ENCODE results near the gene TMEM59L.

The TMEM59L gene

DNA sequence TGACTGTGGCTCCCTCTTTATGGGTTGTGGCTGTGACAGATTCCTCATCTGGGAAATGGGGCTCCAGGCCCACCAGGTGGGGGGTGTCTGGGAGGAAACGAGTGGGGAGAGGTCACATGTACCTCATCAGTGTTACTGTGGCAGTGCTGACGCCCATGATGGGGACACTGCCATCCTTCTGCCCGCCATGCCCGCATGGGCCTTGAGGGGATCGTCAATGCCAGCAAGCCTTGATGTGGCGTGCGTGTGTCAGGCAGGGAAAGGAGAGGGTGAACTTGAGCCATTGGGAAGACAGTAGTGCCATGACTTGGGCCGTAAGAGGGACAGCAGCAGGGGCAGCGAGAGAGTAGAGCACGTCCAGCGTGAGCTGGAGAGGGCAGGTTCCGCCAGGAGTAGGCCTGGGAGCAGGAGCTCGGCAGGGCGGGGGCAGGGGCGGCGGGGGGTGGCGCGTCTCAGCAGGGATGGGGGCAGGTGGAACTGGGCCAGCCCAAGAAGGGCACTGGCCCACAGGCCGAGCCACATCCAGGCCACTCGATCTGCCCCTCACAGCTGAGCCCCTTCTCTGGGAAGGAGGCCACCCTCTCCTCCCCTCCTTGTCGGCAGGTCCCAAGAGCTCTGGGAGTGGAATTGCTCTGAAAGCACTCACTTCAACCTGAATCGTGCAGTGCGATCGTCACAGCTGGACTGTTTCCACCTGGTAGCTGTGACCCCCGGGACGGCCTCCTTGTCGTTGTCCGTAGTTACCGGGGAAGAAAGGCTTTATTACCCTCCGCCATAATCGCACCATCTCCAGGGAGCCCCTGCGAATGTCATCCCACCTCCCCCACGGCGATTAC is 34.1 kb downstream of the TMEM59L start:
- no peak overlapping the region for H3K27ac ChIP-seq (ENCODE audit: low read depth, low read length)
- peaks cover 51% of the 10 kb centered on the region for H3K4me1 ChIP-seq (ENCODE audit: control insufficient read depth, insufficient read depth, low read length)
- no peaks in the 10 kb centered on the region for H3K9me3 ChIP-seq (ENCODE audit: control insufficient read depth, insufficient read depth, low read depth, low read length)
- H3K4me3 ChIP-seq (ENCODE audit: low read depth, low read length) = no peak overlapping the region
- no peak overlapping the region for H3K9ac ChIP-seq (ENCODE audit: low read length)
- no peaks in the 10 kb centered on the region for H3K36me3 ChIP-seq (ENCODE audit: control insufficient read depth, insufficient read depth, low read length)
- H3K27me3 ChIP-seq (ENCODE audit: control insufficient read depth, insufficient read depth, low read length) = peaks cover 4% of the 10 kb centered on the region; the same call in 1 of the 2 replicates

GRCh38 chr19:18647371-18647767 is 34.7 kb downstream of the TMEM59L start:
- Histone ChIP-seq H3K9me3 (ENCODE audit: control insufficient read depth, insufficient read depth, low read depth, low read length) (no peaks in the 10 kb centered on the region), H3K9ac (ENCODE audit: low read length) (no peak overlapping the region), H3K4me1 (ENCODE audit: control insufficient read depth, insufficient read depth, low read length) (peaks cover 54% of the 10 kb centered on the region), H3K36me3 (ENCODE audit: control insufficient read depth, insufficient read depth, low read length) (no peaks in the 10 kb centered on the region), H3K27me3 (ENCODE audit: control insufficient read depth, insufficient read depth, low read length) (peaks cover 4% of the 10 kb centered on the region; the same call in 1 of the 2 replicates), H3K27ac (ENCODE audit: low read depth, low read length) (no peak overlapping the region), H3K4me3 (ENCODE audit: low read depth, low read length) (no peak overlapping the region)

DNA sequence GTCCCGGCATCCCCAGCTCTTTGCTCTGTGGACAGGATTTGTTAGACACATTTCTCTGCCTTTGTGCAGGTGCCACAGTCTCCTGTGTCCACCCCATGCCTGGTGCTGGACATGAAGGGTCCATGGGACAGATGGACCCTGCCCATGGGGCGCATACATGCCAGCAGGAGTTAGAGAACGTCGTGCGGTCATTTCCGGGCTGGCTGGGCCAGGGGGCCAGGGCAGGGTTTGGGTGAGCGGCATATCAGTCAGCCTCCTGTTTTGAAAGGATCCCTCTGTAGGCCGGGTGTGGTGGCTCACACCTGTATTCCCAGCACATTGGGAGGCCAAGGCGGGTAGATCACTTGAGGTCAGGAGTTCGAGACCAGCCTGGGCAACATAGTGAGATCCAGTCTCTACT is 35.1 kb downstream of the TMEM59L start:
- no peaks in the 10 kb centered on the region for H3K9me3 ChIP-seq (ENCODE audit: control insufficient read depth, insufficient read depth, low read depth, low read length)
- peaks cover 4% of the 10 kb centered on the region; the same call in 1 of the 2 replicates for H3K27me3 ChIP-seq (ENCODE audit: control insufficient read depth, insufficient read depth, low read length)
- no peak overlapping the region for H3K4me3 ChIP-seq (ENCODE audit: low read depth, low read length)
- no peaks in the 10 kb centered on the region for H3K36me3 ChIP-seq (ENCODE audit: control insufficient read depth, insufficient read depth, low read length)
- H3K27ac ChIP-seq (ENCODE audit: low read depth, low read length) = no peak overlapping the region
- no peak overlapping the region for H3K9ac ChIP-seq (ENCODE audit: low read length)
- H3K4me1 ChIP-seq (ENCODE audit: control insufficient read depth, insufficient read depth, low read length) = peaks cover 54% of the 10 kb centered on the region

DNA sequence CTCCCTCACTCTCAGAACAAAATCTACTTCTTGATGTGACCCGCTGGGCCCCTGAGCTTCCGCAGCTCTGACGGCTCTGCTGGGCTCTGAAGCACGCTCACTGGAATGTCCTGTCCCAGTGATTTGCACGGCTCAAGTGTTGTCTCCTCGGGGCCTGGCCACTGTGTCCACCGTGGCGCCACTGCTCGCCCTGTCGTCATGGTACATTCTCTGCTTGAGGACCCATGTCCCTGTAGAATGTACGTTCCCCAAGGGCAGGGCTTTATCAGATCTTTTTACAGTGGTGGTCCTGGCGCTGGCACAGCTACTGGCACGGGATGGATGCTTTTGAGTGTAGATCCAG is 36.3 kb downstream of the TMEM59L start:
- Histone ChIP-seq H3K9ac (ENCODE audit: low read length) (peak overlapping the region; percentile 1), H3K27ac (ENCODE audit: low read depth, low read length) (no peak overlapping the region), H3K4me1 (ENCODE audit: control insufficient read depth, insufficient read depth, low read length) (peaks cover 54% of the 10 kb centered on the region), H3K36me3 (ENCODE audit: control insufficient read depth, insufficient read depth, low read length) (no peaks in the 10 kb centered on the region), H3K27me3 (ENCODE audit: control insufficient read depth, insufficient read depth, low read length) (peaks cover 4% of the 10 kb centered on the region; the same call in 1 of the 2 replicates), H3K4me3 (ENCODE audit: low read depth, low read length) (peak overlapping the region; percentile 34; the same call in 1 of the 2 replicates), H3K9me3 (ENCODE audit: control insufficient read depth, insufficient read depth, low read depth, low read length) (no peaks in the 10 kb centered on the region)

DNA sequence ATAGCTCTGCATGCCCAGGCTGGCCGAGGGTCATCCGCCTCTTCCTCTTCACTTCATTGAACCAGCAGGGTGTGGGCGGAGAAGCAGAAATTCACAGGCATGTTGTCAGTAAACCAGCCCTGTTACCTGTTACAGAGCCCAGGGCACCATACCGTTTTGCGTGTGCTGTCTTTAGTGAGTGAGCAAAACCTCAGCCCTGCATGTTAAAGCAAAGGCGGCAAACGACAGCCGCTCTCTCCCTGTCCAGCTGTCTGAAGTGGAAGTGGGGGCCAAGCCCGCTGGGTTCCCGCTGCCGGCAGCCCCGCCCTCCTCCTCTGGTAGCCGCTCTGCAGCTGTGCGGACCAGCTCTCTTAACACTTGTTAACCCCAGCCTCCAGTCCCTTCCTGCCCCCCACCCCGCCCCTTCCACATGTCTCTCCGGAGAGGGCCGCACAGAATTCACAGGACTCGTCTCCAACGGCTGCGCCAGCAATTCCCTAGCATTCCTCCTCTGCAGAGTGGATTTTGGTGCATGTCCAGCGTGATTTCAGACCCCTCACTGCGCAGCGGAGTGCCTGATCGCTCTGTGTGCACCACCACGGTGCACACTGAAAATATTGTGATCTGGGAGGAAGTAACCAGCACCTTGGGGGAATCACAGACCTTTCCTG is 36.8 kb downstream of the TMEM59L start:
- no peaks in the 10 kb centered on the region for H3K36me3 ChIP-seq (ENCODE audit: control insufficient read depth, insufficient read depth, low read length)
- H3K27ac ChIP-seq (ENCODE audit: low read depth, low read length) = no peak overlapping the region; the same call in 1 of the 2 replicates
- peaks cover 4% of the 10 kb centered on the region; the same call in 1 of the 2 replicates for H3K27me3 ChIP-seq (ENCODE audit: control insufficient read depth, insufficient read depth, low read length)
- peaks cover 50% of the 10 kb centered on the region for H3K4me1 ChIP-seq (ENCODE audit: control insufficient read depth, insufficient read depth, low read length)
- H3K9me3 ChIP-seq (ENCODE audit: control insufficient read depth, insufficient read depth, low read depth, low read length) = no peaks in the 10 kb centered on the region
- H3K9ac ChIP-seq (ENCODE audit: low read length) = peak overlapping the region; percentile 67
- peak overlapping the region; percentile 34; the same call in 1 of the 2 replicates for H3K4me3 ChIP-seq (ENCODE audit: low read depth, low read length)

GRCh38 chr19:18650021-18650390 is 37.3 kb downstream of the TMEM59L start:
- H3K4me1 ChIP-seq (ENCODE audit: control insufficient read depth, insufficient read depth, low read length) = peaks cover 46% of the 10 kb centered on the region
- no peaks in the 10 kb centered on the region for H3K9me3 ChIP-seq (ENCODE audit: control insufficient read depth, insufficient read depth, low read depth, low read length)
- peaks cover 4% of the 10 kb centered on the region; the same call in 1 of the 2 replicates for H3K27me3 ChIP-seq (ENCODE audit: control insufficient read depth, insufficient read depth, low read length)
- no peak overlapping the region; the same call in 1 of the 2 replicates for H3K27ac ChIP-seq (ENCODE audit: low read depth, low read length)
- H3K36me3 ChIP-seq (ENCODE audit: control insufficient read depth, insufficient read depth, low read length) = no peaks in the 10 kb centered on the region
- peak overlapping the region; percentile 67 for H3K9ac ChIP-seq (ENCODE audit: low read length)
- H3K4me3 ChIP-seq (ENCODE audit: low read depth, low read length) = peak overlapping the region; percentile 34; the same call in 1 of the 2 replicates

DNA sequence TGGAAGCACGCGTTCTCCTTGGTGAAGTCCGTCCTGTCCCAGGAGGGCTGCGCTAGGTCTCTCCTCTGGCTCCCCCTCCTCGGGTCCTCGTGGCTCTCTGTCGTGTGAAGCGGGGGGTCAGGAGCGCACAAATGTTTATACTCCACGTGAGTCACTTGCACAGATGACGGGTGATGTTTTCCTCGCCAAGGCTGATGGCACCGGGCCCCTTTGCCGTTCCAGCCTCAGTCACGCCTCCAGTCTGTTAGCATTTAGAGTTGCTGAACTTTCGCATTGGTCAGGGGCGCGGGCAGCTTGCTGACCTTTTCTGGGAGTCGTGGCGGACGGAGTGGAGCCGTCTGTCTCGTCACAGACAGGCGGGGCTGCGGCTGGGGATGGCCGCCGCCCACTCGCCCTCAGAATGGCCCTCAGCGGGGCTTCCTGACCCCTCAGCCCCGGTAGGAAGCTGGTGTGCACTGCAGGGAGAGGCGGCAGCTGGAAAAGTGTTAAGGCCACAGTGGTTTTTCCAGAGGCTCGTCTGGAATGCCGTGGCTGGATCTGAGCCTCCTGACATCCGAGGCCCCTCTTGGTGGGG is 37.9 kb downstream of the TMEM59L start:
- Histone ChIP-seq H3K9ac (ENCODE audit: low read length) (peak overlapping the region; percentile 67), H3K9me3 (ENCODE audit: control insufficient read depth, insufficient read depth, low read depth, low read length) (no peaks in the 10 kb centered on the region), H3K27ac (ENCODE audit: low read depth, low read length) (no peak overlapping the region; the same call in 1 of the 2 replicates), H3K4me1 (ENCODE audit: control insufficient read depth, insufficient read depth, low read length) (peaks cover 42% of the 10 kb centered on the region), H3K36me3 (ENCODE audit: control insufficient read depth, insufficient read depth, low read length) (no peaks in the 10 kb centered on the region), H3K4me3 (ENCODE audit: low read depth, low read length) (no peak overlapping the region; the same call in 1 of the 2 replicates), H3K27me3 (ENCODE audit: control insufficient read depth, insufficient read depth, low read length) (peaks cover 4% of the 10 kb centered on the region; the same call in 1 of the 2 replicates)

DNA sequence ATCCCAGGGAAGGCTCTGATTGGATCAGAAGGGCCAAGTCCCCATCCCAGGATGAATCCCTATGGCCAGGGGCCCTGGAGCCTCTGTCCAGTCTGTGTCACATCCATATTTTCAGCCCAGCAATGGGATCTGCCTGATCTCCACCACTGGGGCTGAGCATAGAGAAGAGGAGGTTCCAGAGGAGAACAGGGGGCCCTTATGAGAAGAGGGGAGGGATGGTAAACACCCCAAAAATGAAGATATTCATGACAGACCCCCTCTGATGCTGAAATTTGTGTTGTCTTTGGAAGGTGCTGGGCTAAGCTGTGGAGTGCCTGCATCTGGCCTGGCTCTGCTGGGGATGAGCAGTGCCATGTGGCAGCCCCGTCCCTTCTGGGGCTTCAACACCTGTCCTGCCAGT is 38.6 kb downstream of the TMEM59L start:
- H3K9me3 ChIP-seq (ENCODE audit: control insufficient read depth, insufficient read depth, low read depth, low read length) = no peaks in the 10 kb centered on the region
- no peak overlapping the region for H3K9ac ChIP-seq (ENCODE audit: low read length)
- H3K27me3 ChIP-seq (ENCODE audit: control insufficient read depth, insufficient read depth, low read length) = peaks cover 4% of the 10 kb centered on the region; the same call in 1 of the 2 replicates
- peaks cover 42% of the 10 kb centered on the region for H3K4me1 ChIP-seq (ENCODE audit: control insufficient read depth, insufficient read depth, low read length)
- H3K36me3 ChIP-seq (ENCODE audit: control insufficient read depth, insufficient read depth, low read length) = no peaks in the 10 kb centered on the region
- no peak overlapping the region for H3K27ac ChIP-seq (ENCODE audit: low read depth, low read length)
- H3K4me3 ChIP-seq (ENCODE audit: low read depth, low read length) = no peak overlapping the region

DNA sequence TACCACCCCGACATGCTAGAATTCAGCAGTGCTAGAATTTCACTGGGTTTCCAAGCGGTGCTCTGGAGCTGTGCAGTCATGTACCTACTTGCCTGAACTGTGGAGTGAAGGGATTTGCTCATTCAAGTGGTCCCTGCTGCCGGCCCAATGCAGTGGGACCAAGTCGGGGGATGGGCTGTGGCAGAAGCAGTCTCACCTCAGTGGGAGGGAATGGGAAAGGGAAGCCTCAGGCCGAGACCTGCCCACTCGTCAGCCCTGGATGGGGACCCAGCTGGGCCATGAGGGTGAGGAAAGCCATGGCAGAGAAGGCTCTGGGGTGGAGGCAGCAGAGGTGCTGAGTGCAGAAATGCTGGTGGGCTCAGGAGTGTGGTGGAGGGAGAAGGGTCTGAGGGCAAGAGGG is 39.1 kb downstream of the TMEM59L start:
- peaks cover 4% of the 10 kb centered on the region; the same call in 1 of the 2 replicates for H3K27me3 ChIP-seq (ENCODE audit: control insufficient read depth, insufficient read depth, low read length)
- no peak overlapping the region for H3K9ac ChIP-seq (ENCODE audit: low read length)
- H3K36me3 ChIP-seq (ENCODE audit: control insufficient read depth, insufficient read depth, low read length) = no peaks in the 10 kb centered on the region
- no peak overlapping the region for H3K4me3 ChIP-seq (ENCODE audit: low read depth, low read length)
- H3K9me3 ChIP-seq (ENCODE audit: control insufficient read depth, insufficient read depth, low read depth, low read length) = no peaks in the 10 kb centered on the region
- H3K27ac ChIP-seq (ENCODE audit: low read depth, low read length) = no peak overlapping the region
- peaks cover 39% of the 10 kb centered on the region for H3K4me1 ChIP-seq (ENCODE audit: control insufficient read depth, insufficient read depth, low read length)

- Histone ChIP-seq H3K4me1 (ENCODE audit: control insufficient read depth, insufficient read depth, low read length) (peaks cover 41% of the 10 kb centered on the region), H3K4me3 (ENCODE audit: low read depth, low read length) (no peak overlapping the region), H3K9me3 (ENCODE audit: control insufficient read depth, insufficient read depth, low read depth, low read length) (no peaks in the 10 kb centered on the region)
These were observed 41.2 kb downstream of the TMEM59L start for GRCh38 chr19:18653853-18654252.

DNA sequence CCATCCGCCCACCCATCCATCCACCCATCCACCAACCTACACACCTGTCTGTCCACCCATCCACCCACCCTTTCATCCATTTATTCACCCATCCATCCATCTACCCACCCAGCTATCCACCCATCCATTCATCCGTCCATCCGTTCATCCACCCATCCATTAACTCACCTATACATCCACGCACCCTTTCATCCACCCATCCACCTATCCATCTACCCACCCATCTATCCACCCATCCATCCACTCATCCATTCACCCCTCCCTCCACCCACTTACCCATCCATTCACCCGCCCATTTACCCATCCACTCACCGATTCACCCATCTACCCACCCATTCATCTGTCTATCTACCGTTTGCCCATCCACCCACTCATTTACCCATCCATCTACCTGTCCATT is 41.8 kb downstream of the TMEM59L start:
- no peaks in the 10 kb centered on the region for H3K9me3 ChIP-seq (ENCODE audit: control insufficient read depth, insufficient read depth, low read depth, low read length)
- no peaks in the 10 kb centered on the region for H3K36me3 ChIP-seq (ENCODE audit: control insufficient read depth, insufficient read depth, low read length)
- H3K4me3 ChIP-seq (ENCODE audit: low read depth, low read length) = no peak overlapping the region
- H3K27ac ChIP-seq (ENCODE audit: low read depth, low read length) = no peak overlapping the region
- peaks cover 39% of the 10 kb centered on the region for H3K4me1 ChIP-seq (ENCODE audit: control insufficient read depth, insufficient read depth, low read length)
- H3K27me3 ChIP-seq (ENCODE audit: control insufficient read depth, insufficient read depth, low read length) = peaks cover 8% of the 10 kb centered on the region; the same call in 1 of the 2 replicates
- H3K9ac ChIP-seq (ENCODE audit: low read length) = no peak overlapping the region

More at GRCh38 chr19:18653853-18654252, 41.2 kb downstream of the TMEM59L start:
- no peak overlapping the region for H3K27ac ChIP-seq (ENCODE audit: low read depth, low read length)
- peaks cover 8% of the 10 kb centered on the region; the same call in 1 of the 2 replicates for H3K27me3 ChIP-seq (ENCODE audit: control insufficient read depth, insufficient read depth, low read length)
- H3K9ac ChIP-seq (ENCODE audit: low read length) = no peak overlapping the region
- H3K36me3 ChIP-seq (ENCODE audit: control insufficient read depth, insufficient read depth, low read length) = no peaks in the 10 kb centered on the region
